ENCODE data around the gene NUTM1.
"Not testable (repeated sequence)": the region's sequence is repeated elsewhere in the genome, so short reads cannot be mapped to it uniquely, and the experiment has no call there.

NUTM1 gene

GRCh38 chr15:34366271-34367065 lies 23.4 kb downstream of the NUTM1 start:
- DNase-seq, result peak; percentile 45

GRCh38 chr15:34367101-34368081 lies 24.3 kb downstream of the NUTM1 start, which contains the start of gene LPCAT4:
TSS of gene LPCAT4 (minus strand) at chr15:34367196. CDS start at chr15:34367100, 96 bp downstream.
- DNase-seq, result peak; percentile 63

DNA sequence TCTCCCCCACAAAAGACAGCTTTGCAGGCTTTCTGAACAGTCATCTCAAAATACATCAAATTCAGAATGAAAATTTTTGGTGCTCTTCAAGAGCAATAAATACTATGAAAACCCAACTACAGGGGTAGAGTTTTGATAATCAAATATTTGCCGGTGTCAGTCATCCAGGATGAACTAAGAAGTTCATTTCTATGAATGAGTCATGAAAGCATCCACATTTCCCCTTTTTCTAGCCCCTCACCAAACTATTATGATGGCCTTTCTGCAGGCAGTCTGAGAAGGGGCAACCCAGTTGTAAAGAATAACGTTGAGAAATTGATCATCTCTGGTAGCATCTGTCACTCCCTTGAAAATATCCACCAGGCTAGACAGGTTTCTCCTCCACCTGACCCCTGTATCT lies 27.0 kb downstream of the NUTM1 start:
- DNase-seq, result no peak

GRCh38 chr15:34370643-34371042 lies 27.5 kb downstream of the NUTM1 start:
- DNase-seq, result no peak

DNA sequence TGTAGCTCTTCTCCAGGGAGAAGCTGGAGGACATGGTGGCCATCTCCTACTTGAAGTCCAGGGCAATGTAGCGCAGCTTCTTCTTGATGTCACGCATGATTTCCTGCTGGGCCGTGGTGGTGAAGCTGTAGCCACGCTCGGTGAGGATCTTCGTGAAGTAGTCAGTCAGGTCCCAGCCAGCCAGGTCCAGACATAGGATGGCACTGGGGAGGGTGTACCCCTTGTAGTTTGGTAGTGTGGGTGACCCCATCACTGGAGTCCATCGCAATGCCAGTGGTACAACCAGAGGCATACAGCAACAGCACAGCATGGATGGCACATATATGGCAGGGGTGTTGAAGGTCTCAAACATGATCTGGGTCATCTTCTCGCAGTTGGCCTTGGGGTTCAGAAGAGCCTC lies 30.8 kb downstream of the NUTM1 start:
- no peak for DNase-seq

- no peak for DNase-seq
These were observed 31.7 kb downstream of the NUTM1 start for GRCh38 chr15:34374816-34375215.

GRCh38 chr15:34375541-34375940 lies 32.4 kb downstream of the NUTM1 start:
- DNase-seq, result not testable (repeated sequence)

- no peak for DNase-seq
These were observed 33.7 kb downstream of the NUTM1 start for GRCh38 chr15:34376856-34377255.

DNA sequence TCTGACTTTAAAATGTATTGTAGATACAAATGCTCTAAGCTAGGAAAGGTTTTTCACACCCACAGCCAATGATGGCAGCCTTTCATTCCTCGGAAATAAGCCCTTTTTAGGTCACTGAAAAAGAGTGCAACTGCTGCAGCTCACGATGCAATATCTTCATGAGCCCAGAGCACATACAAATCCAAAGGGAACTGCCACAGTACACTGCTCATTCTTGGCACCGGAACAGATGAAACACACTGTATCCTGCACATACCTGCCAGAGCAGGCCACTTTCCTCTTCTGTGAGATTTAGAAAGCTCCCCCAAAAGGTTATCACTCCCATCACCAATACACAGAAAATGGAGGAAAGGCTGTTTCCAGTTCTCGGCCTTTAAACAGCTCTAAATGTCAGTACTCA lies 37.4 kb downstream of the NUTM1 start:
- not testable (repeated sequence) for DNase-seq

- DNase-seq, result not testable (repeated sequence)
These were observed 38.9 kb downstream of the NUTM1 start for GRCh38 chr15:34381829-34382521.

GRCh38 chr15:34389594-34390086 lies 46.5 kb downstream of the NUTM1 start:
- DNase-seq, result not testable (repeated sequence)

DNA sequence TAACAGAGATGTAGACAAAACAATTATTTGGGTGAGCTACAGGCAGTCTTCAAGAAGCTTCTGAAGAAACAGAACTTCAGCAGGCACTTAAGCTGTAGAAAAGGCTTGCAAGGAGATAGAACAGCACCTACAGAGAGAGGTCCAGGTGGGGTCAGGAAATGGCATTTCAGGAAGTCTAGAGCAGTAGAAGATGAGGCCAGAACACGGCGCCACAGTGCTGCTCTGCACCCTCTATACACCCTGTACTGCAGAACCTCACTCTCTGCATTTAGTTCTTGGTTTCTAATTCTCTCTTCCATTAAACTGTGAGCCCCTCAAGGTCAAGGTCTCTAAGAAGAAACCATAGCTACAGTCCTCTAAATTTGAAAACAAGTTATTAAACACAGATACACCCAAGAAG lies 49.9 kb downstream of the NUTM1 start:
- not testable (repeated sequence) for DNase-seq

- not testable (repeated sequence) for DNase-seq
These were observed 54.6 kb downstream of the NUTM1 start for GRCh38 chr15:34397637-34398259.

DNA sequence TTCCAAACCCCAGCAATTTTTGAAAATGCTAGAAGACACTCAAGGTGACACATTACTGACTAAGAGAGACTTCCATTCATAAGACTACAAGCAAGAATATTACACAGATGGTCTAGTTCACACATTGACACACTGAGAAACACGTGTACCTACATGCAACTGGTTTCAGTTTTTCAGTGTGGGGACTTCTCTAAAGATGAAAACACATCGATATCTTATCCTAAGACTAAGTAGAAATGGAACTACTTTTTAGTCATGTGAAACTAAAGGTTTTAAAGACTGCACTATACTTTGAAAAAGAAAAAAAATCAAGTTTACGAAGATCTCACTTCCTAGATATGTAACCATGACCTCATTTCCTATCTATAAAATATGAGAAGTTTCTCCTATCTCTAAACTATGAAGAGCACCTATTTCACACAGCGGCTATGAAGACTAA lies 60.1 kb downstream of the NUTM1 start:
- DNase-seq, result not testable (repeated sequence)

- DNase-seq, result not testable (repeated sequence)
These were observed 60.8 kb downstream of the NUTM1 start for GRCh38 chr15:34403899-34404298.

Measured in NCI-H510A treated with DMSO at 0.1 percent for 48 hours (cell line).